ENCODE results near the gene ADGRF4.

DNA sequence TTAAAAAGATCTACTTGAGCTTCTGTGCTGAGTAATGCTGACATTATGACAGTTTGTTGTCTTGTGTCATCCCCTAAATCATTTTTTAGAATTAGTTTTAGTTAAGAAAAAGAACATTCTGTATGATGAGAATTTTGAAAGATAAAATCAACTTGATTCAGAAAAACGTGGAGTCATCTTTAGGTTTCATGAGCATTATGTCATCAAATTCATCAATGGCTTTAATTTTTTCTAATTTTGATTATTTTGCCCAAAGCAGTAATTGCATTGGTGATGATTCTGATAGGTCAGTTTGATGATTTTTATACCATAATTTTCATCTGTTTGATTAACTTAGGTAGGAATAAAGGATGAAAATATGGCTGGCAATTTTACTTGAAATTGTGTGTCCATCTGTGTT, 26.6 kb upstream of the ADGRF4 start:
- TF ChIP-seq POLR2A (IDR thresholded peaks at IDR 0.05; ENCODE audit: low read depth, low read length) (no peak), POLR2AphosphoS5 (IDR thresholded peaks at IDR 0.05; ENCODE audit: low read depth, low read length) (no peak)

Data from GM12892 (cell line).